OCI-M2 (cell line): ENCODE measurements around the gene SLC16A9.

Source experiments
- DNase-seq: peaks from one replicate; lab custom pipeline; 2025; ENCODE audit not compliant: unreplicated experiment; lab: John Stamatoyannopoulos, UW

SLC16A9 gene

GRCh38 chr10:59720377-59720776 is 10.7 kb upstream of the SLC16A9 start:
- DNase-seq, result no peak

- no peak for DNase-seq
Measured at GRCh38 chr10:59719374-59719773, 9.7 kb upstream of the SLC16A9 start.

GRCh38 chr10:59718257-59718656 is 8.6 kb upstream of the SLC16A9 start:
- no peak for DNase-seq

- no peak for DNase-seq
Measured at GRCh38 chr10:59713196-59713821, 3.7 kb upstream of the SLC16A9 start.

- no peak for DNase-seq
Measured at GRCh38 chr10:59711871-59712494, 2.3 kb upstream of the SLC16A9 start.

- no peak for DNase-seq
Measured at GRCh38 chr10:59708816-59709394, 745 bp downstream of the SLC16A9 start.

- no peak for DNase-seq
Measured at GRCh38 chr10:59706851-59707797, 2.5 kb downstream of the SLC16A9 start.

GRCh38 chr10:59705931-59706330 is 3.7 kb downstream of the SLC16A9 start:
- DNase-seq, result no peak

- DNase-seq, result no peak
Measured at GRCh38 chr10:59704630-59705029, 5.0 kb downstream of the SLC16A9 start.

GRCh38 chr10:59702347-59702746 is 7.3 kb downstream of the SLC16A9 start:
- no peak for DNase-seq

GRCh38 chr10:59700709-59701108 is 8.9 kb downstream of the SLC16A9 start:
- DNase-seq, result no peak

GRCh38 chr10:59698326-59698725 is 11.3 kb downstream of the SLC16A9 start:
- no peak for DNase-seq

GRCh38 chr10:59695637-59696036 is 14.0 kb downstream of the SLC16A9 start:
- DNase-seq, result no peak

- DNase-seq, result no peak
Measured at GRCh38 chr10:59694936-59695335, 14.7 kb downstream of the SLC16A9 start.

GRCh38 chr10:59692113-59692512 is 17.5 kb downstream of the SLC16A9 start:
- no peak for DNase-seq

GRCh38 chr10:59688921-59689351 is 20.7 kb downstream of the SLC16A9 start:
- no peak for DNase-seq

GRCh38 chr10:59687657-59688056 is 22.0 kb downstream of the SLC16A9 start:
- no peak for DNase-seq

GRCh38 chr10:59684006-59684405 is 25.6 kb downstream of the SLC16A9 start:
- no peak for DNase-seq

- no peak for DNase-seq
Measured at GRCh38 chr10:59682986-59683937, 26.4 kb downstream of the SLC16A9 start.

- no peak for DNase-seq
Measured at GRCh38 chr10:59680199-59680598, 29.5 kb downstream of the SLC16A9 start.
